Hematopoietic multipotent progenitor cell treated with erythropoietin and hydrocortisone succinate and interleukin-3 and kit ligand, for 15 days (in vitro differentiated cells): ENCODE data around the gene DOLPP1.

Experiments
- DNase-seq: peaks from one replicate; pipeline ENCODE4 v3.0.0-alpha.2; 2015; ENCODE audit warnings: low spot score

Gene DOLPP1

DNA sequence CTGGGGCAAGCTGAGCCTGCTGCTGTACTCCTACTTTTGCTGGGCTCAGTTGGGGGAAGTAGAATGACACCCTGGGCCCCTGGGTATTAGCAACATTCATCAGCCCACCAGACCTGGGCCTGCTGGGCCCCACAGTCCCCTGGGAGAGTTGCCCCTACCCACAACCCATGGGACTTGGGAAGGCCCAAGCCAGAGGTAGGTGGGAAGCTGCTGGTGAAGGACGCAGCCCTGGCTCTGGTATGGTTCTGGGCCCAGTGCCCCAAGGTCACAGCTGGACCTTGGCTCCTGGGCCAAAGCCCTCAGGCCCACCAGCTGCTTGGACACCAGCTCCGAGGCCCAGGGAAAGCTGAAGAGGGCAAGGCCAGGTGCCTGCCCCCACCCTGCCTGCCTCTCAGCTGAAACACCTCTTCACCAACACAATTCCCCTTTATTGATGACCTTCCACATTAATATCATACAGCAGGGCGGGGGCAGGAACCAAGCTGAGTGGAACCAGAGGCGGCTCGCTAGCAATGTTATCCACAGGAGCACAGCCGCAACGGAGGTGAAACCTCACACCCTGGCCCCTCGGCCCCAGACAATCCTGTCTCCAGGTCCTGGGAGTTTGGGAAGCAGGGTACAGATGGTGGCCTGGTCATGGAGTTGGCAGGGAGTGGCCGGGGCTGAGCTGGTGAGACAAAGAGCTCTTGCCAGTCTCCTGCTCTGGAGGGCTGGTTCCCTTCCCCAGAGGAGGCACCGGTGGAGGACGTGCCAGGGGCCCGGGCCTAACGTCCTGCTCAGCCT lies 13.7 kb downstream of the DOLPP1 start:
- no peak for DNase-seq

DNA sequence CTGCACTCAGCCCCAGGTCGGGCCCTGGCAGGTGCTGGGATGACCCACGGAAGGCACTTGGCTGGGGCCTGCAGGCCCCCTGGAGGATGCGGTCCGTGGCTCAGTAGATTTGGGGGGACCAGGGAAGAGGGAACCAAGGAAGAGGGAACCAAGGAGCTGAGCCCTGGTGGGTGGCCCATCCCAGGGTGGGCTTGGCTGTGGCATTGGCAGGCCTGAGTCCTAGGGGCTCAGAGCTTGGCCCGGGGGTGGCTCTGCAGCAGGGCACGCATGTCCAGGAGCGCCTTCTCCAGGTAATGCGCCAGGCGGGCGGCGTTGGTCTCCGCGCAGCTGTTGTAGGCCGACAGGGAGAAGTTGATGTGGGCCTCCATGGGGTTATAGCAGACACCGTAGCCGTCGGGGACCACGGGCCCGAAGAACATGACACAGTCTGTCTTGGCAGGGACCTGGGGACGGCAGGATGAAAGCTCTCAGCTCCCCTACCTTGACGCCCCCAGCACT lies 14.3 kb downstream of the DOLPP1 start:
- DNase-seq: no peak

DNA sequence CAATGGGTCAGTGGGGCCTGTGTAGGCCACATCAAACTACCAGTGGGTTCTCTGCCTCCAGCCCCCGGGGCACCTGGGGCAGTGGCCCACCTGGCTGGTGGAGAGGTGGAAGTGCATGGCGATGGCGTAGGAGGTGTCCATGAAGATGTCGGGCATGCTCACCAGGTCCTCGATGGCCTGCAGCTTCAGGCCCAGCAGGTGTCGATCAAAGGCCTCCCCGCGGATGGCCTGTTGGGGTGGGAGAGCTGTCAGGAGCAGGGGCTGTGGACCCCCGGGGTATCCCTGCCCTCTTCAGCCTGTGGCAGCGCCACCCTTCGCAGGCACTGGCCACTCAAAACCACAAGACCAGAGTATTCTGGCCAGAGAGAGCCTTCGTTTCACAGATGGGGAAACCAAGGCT lies 15.0 kb downstream of the DOLPP1 start:
- DNase-seq: no peak

DNA sequence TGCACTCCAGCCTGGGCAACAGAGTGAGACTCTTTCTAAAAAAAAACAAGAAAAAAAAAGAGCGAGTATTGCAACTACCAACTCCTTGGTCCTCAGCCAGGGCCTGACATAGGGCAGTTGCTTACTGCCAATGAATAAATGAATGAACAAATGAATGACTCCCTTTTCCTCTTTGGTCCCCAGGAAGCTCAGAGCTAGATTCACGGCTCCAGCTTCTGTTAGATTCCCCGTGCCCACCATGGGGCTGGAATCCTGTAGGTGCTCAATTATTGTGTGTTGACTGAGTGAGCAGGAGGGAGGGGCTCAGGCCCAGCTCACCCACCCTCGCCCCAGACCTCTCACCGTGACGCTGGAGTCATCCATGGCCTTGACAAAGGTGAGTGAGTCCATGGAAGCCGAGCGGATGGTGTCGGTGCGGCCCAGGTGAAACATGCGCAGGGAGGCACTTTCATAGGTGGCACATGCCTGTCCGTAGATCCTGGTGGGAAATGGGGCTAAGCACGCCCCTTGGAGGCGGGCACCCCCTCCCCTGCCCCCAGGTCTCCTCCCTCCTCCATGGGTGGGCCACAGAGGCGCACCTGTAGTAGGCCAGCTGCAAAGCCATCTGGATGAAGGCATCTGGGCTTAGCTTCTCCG lies 16.9 kb downstream of the DOLPP1 start:
- DNase-seq: no peak

DNA sequence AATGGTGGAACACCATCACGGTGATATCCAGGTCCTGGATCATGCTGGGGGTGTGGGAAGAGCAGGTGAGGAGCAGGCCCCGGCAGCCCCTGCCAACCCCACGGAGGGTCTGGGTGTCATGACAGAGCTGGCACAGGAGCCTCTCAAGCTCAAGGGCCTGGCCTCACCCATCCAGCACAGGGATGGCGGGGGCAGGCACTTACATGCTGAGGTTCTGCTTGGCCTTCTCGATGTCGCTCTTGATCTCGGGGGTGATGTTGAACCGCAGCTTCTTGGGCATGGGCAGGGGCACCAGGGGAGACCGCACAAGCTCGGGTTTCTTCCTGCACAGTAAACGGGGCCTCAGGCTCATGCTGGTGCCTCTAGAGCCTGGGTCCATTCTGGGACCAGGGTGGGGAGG lies 17.4 kb downstream of the DOLPP1 start:
- no peak for DNase-seq

DNA sequence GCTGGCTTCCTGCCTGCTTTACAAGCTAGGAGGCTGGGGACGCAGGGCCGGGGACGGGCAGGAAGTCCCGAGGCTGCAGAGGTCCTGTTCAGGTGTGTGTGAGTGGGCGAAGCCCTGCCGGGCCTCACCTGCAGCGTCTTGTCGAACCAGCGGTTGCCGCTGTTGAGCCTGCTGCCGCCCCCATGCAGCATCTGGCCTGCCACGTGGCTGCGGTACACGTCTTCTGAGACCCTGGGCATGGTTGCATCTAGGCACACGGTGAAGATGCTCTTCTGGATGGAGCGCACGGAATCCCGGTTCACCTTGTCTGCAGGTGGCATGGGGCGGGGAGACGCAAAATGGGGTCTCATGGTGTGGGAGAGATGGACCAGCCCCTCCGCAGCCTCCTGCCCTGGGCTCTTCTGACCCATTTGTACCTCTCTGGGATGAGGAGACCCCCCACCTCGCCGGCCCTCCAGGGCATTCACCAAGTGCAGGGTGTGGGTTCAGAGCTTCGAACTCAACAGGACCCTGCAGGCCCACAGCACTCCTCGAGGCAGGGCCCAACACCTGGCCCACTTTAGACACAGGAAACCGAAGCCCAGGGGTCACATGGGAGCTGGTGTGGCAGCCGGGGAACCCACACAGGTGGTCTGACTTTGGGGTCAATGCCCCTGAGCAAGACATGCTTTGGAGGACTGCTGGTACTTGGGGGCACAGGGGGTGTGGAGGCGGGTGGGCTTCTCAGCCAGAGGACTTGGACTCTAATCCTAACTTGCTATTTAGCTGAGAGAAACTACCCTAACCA lies 19.7 kb downstream of the DOLPP1 start:
- no peak for DNase-seq

DNA sequence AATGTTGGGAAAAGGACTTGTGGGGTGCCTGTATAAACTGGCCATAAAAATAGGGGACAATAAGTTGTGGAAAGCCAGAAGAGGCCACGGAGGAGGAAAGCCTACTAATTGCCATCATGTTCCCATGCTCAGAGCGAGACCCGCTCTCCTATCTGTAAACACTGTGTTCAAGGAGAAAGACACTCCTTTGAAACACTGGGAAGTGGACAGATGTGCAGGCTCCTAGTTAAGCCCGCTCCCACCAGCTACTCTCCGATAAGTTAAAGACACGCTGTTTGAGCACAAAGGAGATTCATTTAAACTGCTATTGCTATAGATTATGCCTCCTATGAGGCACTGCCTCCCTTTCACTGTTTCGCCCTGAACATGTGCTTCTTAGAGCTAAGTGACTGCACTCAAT lies 20.4 kb downstream of the DOLPP1 start:
- no peak for DNase-seq

DNA sequence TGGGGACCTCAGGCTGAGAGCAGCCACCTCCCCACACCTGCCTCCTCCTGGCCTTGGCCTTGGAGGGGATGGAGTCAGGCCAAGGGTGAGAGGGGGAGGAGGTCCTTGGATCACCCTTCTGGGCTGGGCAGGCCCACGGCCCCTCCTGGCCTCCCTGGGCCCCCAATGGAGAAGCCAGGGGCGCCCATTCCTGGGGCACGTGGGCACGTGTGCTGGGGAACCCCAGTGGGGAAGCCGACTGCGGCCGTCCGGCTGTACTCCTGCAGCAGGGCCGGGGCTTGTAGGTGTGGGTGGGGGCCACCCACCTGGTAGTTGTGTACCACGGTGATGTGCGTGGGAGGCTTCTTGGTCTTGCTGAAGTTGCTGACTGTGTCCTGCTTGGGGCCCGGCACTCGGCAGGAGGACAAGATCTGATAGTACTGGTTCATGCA lies 21.2 kb downstream of the DOLPP1 start:
- no peak for DNase-seq

DNA sequence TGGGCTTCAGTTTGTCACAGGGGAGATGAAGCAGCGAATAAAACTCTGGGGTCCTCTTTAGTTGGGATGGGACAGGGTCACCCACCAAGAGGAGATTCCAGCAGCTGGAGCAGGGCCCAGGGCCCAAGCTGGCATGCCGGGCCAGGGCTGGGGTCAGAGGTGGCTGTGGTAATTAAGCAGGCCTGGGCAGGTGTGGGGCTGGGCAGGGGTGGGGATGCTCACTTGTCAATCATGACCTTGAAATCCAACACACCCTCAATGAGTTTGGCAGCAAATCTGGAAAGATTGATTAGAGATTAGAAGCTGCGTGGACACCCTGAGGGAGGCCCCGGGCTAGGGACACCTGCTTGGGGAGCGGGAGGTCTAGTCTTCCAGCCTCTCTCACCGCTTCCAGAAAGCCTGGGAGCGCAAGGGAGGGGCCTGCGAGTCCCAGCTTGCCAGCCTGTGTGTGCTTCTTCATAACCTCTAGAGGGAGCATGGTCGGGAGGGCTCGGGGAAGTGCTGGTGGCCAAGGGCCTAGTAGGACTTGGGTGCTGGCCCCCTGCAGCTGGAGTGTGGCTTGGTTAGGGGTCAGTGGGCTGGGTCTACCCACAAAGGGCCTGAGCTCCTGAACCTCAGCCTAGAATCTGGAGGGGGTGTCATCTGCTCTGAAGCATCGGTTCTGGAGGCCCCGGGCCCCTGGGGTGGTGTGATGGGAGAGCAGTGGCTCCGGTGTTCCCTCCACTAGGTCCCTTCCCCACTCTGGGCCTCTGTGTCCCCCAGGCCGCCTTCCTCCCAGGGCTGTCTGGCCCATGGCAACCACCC lies 22.1 kb downstream of the DOLPP1 start:
- DNase-seq: peak; percentile 65

DNA sequence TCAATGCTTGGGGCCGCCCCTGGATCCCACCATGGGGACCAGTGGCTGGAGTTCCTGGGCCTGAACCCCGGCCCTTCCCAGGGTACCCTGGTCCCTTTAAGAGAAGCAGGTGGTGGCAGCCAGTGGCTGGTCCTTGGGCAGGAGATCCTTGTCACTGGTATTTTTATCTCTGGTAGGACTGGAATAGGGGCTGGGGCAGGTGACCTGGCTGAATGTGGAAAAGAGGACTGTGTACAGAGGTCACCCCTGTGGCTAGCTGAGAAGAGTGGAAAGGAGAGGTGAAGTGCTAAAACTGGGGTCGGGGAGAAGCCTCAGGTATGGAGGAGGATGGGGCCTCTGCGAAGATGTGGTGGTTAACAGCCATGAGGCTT lies 22.7 kb downstream of the DOLPP1 start:
- no peak for DNase-seq

DNA sequence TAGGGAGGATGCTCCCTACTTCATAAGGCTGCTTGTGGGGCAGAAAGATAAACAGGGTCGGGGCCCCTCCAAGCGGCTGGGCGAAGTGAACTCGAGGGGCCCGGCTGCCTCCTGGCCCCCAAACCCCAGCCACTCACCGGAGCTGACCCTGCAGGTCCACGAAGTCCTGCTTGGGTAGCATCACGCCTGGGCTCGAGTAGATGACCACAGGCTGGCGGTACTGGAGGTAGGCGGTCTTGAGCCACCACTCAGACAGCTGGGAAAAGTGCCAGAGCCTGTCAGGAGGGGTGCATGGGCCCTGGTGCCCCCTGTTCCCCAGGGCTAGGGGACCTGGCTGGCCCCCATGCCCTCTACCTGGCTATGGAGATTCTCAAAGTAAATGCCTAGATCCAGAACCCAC lies 23.1 kb downstream of the DOLPP1 start:
- no peak for DNase-seq

DNA sequence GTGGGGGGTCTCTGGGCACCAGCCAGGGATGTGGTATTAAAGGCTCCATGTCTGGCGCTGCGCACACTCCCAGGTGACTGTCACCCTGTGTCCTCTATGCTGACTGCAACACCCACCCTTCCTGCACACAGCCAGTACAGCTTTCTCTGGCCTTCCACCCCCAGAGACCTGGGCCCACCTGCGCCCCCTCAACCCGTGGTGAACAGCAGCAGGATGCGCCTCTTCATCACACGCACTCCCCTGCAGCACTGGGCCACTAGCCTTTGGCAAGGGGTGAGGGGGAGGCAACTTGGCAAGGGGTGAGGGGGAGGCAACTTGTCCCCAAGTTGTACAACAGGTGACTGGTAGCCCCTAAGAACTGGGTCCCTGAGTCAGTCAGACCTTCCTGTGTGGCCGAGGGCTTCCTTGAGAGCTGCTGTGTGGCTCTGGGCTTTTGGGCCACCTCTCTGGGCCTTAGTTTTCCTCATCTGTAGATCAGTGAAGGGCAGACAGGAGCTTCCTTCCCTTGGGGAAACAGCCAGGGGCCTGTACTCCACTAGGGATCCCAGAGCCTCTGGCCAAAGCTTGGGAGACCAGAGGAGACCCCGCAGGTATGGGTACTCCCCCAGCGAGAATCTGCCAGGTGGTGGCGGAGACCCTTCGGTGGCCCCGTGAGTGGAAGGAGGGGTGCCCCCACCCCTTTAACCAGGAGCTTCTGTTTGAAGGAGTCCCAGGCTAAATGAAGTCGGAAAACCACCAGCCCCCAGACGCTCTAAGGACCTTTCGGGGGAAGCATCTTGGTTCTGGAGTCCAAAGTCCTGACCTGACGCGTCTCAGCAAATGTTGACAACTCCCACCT lies 25.2 kb downstream of the DOLPP1 start:
- DNase-seq: no peak

DNA sequence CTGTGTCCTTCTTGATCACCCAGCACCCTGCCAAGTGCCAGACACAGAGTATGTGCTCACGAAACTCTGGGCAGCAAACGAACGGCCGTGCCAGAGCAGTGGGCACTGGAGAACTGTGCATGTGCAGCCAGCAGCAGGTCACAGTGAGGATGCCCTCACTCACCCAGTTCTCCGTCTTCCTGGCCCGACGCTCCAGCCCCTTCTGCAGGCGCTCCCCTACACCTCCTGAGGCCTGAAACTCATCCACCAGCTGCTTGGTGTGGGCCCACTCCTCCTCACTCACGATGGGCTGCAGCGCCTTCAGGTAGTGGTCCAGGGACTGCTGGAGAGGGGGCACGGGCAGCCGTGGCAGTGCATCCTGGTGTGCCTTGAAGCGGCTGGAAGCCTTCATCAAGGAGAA lies 26.7 kb downstream of the DOLPP1 start:
- no peak for DNase-seq

DNA sequence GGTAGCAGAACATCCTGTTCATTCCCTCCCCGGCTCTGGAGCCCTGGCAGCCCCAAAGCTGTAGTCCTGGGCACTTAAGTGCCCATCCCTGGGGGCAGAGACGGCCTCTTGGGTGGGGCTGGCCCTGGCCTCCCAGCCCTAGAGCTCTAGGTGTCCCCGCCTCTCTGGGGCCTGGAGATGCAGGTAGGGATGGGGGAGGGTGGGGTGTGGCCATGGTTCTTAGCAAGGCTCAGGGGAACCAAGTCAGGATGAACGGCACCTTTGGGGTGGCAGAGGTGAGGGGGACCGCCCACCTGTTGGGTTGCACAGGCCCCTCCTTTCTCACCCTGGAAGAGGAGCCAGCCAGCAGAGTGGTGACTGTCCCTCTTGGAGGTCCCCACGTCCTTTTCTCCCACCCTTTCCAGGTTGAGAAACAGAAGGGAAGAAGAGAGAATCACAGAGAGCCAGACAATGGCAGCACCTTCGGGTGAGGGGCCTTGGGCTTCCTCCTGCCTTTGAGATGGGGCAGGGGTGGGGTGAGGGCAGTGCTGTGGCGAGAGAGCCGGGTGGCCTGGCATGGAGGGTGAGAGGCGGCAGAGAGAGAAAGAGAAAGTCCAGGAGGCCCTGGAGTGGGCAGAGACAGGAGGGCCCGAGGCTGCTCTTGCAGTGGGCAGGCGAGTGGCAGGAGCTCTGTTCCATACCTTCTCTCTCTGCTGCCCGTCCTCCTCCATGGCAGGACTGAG lies 27.3 kb downstream of the DOLPP1 start:
- no peak for DNase-seq

DNA sequence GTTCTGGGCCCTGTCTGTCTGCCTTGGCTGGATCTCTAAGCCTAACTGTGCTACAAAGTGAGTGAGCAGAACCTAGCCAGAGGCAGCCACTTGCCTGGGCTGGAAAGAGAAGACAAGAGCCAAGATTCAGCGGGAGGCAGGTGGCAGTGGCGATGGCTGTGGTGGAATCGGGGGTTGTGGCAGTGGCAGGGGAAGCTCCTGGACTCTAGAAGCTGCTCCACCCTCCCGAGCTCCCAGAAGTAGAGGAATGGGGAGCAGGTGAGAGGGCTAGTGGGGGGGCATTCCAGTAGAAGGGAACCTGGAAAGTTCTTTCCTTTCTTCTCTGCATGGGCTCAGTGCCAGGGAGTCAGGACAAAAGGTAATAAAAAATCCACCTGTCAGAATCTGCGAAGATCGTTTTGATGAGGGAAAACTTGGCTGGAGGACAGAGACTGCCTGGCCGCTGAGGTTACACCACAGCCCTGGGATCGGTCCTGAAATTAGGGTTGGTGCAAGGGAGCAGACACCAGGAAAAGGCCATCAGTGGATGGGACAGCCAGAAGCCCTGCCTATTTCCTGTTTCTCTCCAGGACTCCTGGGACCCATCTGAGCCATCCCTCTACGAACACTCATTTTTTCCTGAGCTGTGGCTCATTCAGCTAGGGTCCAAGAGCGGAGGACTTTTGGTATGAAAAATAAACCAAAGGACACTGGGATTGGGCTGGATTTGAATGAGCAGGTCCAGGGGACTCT lies 28.1 kb downstream of the DOLPP1 start:
- DNase-seq: no peak

DNA sequence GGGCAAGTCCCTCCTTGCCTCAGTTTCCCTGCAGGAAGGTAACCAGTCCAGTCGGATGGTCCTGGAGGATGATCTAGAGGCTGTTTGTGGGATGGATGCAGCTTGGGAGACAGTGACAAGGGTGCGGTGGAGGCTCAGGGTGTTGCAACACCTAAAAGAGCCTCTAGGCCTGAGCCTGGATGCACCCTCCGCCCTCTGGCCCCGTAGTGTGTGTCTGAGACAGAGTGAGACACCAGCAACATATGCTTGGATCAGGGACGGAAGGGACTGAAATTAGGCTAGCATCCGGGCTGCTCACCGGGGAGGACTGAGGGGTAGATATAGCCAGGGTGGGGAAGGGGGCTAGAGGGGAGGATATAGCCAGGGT lies 28.6 kb downstream of the DOLPP1 start:
- DNase-seq: peak; percentile 45

DNA sequence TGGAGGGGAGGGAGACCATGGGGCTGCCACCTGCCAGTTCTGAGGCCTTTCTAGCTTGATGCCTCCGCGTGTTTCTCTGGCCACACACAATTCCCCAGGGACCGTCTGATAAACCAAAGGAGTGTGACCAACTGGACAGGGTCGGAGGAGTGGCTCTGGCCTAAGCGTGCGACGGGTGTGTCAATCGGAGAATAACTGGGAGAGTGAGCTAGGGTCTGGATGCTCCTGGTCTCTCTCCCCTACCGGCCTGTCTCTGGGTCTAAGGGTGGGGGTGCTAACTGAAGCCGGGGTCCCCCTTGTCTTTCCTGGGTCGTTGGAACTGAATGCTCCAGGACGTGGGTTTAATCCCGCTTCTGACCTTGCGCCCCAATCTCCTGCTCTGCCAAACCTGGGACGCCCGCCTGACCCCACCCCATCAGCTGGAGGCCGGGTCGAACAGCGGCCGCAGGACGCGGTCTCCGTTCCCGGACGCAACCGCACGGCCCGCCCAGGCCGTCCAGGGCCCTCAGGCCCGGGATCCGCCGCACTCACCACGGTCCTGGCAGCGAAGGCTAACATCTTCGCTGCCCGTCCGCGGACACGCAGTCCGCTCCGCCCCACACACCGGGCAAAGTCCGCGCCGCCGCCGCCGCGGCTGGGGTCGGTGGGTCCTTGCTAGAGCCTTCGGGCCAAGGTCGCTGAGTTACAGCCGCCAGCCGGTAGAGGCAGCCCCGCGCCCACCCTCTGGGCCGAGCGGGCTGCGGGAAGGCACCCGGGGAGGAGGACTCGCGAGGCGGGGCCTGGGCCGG lies 29.2 kb downstream of the DOLPP1 start:
- DNase-seq: no peak

DNA sequence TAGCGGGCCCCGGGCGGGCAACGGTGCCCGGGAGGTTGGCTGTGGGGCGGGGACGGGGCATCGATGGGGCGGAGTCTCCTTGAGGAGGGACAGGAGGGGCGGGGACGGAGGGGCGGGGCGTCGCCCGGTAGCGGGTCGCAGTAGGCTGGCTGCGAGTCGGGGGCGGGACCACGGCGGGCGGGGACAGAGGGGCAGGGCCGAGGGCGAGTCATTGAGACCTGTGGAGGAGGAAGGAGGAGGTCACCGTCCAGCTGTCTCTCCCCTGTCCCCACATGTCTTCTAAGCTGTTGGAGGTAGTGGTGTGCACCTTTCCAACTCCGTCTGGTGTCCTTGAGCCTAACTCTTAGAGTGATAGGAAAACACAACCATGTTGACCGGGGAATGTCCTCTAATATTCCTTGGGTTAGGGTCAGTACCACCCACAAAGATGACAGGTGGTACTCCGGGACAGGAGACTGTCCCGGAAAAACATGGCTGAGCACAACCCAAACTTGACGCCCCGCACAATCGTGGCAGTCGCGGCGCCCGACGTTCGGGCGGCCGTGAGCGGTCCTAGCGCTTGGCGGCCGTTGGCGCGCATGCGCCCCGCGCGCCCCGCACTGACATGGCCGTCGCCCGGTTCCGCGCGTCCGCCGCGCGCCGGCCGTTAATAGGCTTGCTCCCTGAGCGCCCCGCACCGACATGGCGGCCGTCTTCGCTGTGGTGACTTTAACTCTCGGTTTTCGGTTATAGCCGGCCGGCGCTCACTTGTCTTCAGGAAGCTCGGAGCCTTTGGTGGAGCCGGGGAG lies 30.0 kb downstream of the DOLPP1 start, which contains the start of the genes CRAT and PTPA:
Gene CRAT, minus strand, starts transcription at position 54 of the 788 bp plus-strand sequence. CDS start 284 bp downstream, outside the sequence.
Gene PTPA, plus strand, starts transcription at position 676 of the 788 bp plus-strand sequence. CDS start 186 bp downstream, outside the sequence.
- DNase-seq: peak; percentile 96
